IPS-18a (cell line): ENCODE measurements around the gene ZDHHC11.

Experiments
- H3K27ac ChIP-seq: one replicate; pipeline ENCODE4 v1.5.1; 2013; ENCODE audit warnings: low read length
- H3K27me3 ChIP-seq: one replicate; pipeline ENCODE4 v1.6.1; 2013; ENCODE audit warnings: mild to moderate bottlenecking, low read length; ENCODE audit not compliant: control insufficient read depth, insufficient read depth
- H3K36me3 ChIP-seq: one replicate; pipeline ENCODE4 v1.6.1; 2013; ENCODE audit warnings: low read depth, low read length; ENCODE audit not compliant: control insufficient read depth
- H3K4me1 ChIP-seq: one replicate; pipeline ENCODE4 v1.6.1; 2013; ENCODE audit warnings: low read depth, low read length; ENCODE audit not compliant: control insufficient read depth
- H3K4me3 ChIP-seq: one replicate; pipeline ENCODE4 v1.5.1; 2013; ENCODE audit warnings: low read length
- H3K9ac ChIP-seq: one replicate; pipeline ENCODE4 v1.6.1; 2013; ENCODE audit warnings: mild to moderate bottlenecking, low read length, moderate library complexity
- H3K9me3 ChIP-seq: one replicate; pipeline ENCODE4 v1.6.1; 2013; ENCODE audit warnings: low read depth, low read length; ENCODE audit not compliant: control insufficient read depth

Gene ZDHHC11

GRCh38 chr5:876398-877365, 25.9 kb upstream of the ZDHHC11 start:
- Histone ChIP-seq H3K4me3 (no peak overlapping the region), H3K9ac (no peak overlapping the region), H3K27ac (no peak overlapping the region), H3K27me3 (no peaks in the 10 kb centered on the region), H3K9me3 (no peaks in the 10 kb centered on the region), H3K36me3 (peaks cover 72% of the 10 kb centered on the region), H3K4me1 (no peaks in the 10 kb centered on the region)

- Histone ChIP-seq H3K9me3 (no peaks in the 10 kb centered on the region), H3K27me3 (no peaks in the 10 kb centered on the region), H3K27ac (no peak overlapping the region), H3K36me3 (peaks cover 72% of the 10 kb centered on the region), H3K4me1 (no peaks in the 10 kb centered on the region), H3K4me3 (no peak overlapping the region), H3K9ac (no peak overlapping the region)
These were observed 25.1 kb upstream of the ZDHHC11 start for GRCh38 chr5:875931-876330.

GRCh38 chr5:873328-873727, 22.5 kb upstream of the ZDHHC11 start:
- Histone ChIP-seq H3K4me3 (no peak overlapping the region), H3K9me3 (no peaks in the 10 kb centered on the region), H3K4me1 (no peaks in the 10 kb centered on the region), H3K27ac (no peak overlapping the region), H3K36me3 (peaks cover 95% of the 10 kb centered on the region), H3K27me3 (no peaks in the 10 kb centered on the region), H3K9ac (no peak overlapping the region)

- H3K4me3 ChIP-seq: no peak overlapping the region
- H3K36me3 ChIP-seq: peaks cover 95% of the 10 kb centered on the region
- H3K9me3 ChIP-seq: no peaks in the 10 kb centered on the region
- no peak overlapping the region for H3K27ac ChIP-seq
- no peaks in the 10 kb centered on the region for H3K4me1 ChIP-seq
- H3K9ac ChIP-seq: no peak overlapping the region
- H3K27me3 ChIP-seq: no peaks in the 10 kb centered on the region
These were observed 21.5 kb upstream of the ZDHHC11 start for GRCh38 chr5:872301-872700.

- H3K27ac ChIP-seq: no peak overlapping the region
These were observed 21.0 kb upstream of the ZDHHC11 start for GRCh38 chr5:871596-872298.

GRCh38 chr5:870956-871355, 20.2 kb upstream of the ZDHHC11 start:
- Histone ChIP-seq H3K36me3 (peaks cover 91% of the 10 kb centered on the region), H3K9ac (no peak overlapping the region), H3K4me1 (no peaks in the 10 kb centered on the region), H3K27me3 (no peaks in the 10 kb centered on the region), H3K4me3 (no peak overlapping the region), H3K9me3 (no peaks in the 10 kb centered on the region), H3K27ac (no peak overlapping the region)

More at GRCh38 chr5:871596-872298, 21.0 kb upstream of the ZDHHC11 start:
- Histone ChIP-seq H3K9me3 (no peaks in the 10 kb centered on the region), H3K27me3 (no peaks in the 10 kb centered on the region), H3K4me3 (no peak overlapping the region), H3K9ac (no peak overlapping the region), H3K36me3 (peaks cover 94% of the 10 kb centered on the region), H3K4me1 (no peaks in the 10 kb centered on the region)

- Histone ChIP-seq H3K4me3 (no peak overlapping the region), H3K9me3 (no peaks in the 10 kb centered on the region), H3K36me3 (peaks cover 92% of the 10 kb centered on the region), H3K27ac (no peak overlapping the region), H3K4me1 (no peaks in the 10 kb centered on the region), H3K9ac (no peak overlapping the region), H3K27me3 (no peaks in the 10 kb centered on the region)
These were observed 17.8 kb upstream of the ZDHHC11 start for GRCh38 chr5:868428-869135.

GRCh38 chr5:867300-867870, 16.6 kb upstream of the ZDHHC11 start:
- Histone ChIP-seq H3K4me1 (no peaks in the 10 kb centered on the region), H3K4me3 (no peak overlapping the region), H3K36me3 (peaks cover 93% of the 10 kb centered on the region), H3K9me3 (no peaks in the 10 kb centered on the region), H3K9ac (no peak overlapping the region), H3K27ac (no peak overlapping the region), H3K27me3 (no peaks in the 10 kb centered on the region)

GRCh38 chr5:865771-866170, 15.0 kb upstream of the ZDHHC11 start:
- no peaks in the 10 kb centered on the region for H3K9me3 ChIP-seq
- H3K4me1 ChIP-seq: no peaks in the 10 kb centered on the region
- no peak overlapping the region for H3K27ac ChIP-seq
- H3K4me3 ChIP-seq: no peak overlapping the region
- H3K27me3 ChIP-seq: no peaks in the 10 kb centered on the region
- H3K9ac ChIP-seq: no peak overlapping the region
- H3K36me3 ChIP-seq: peaks cover 77% of the 10 kb centered on the region

- no peaks in the 10 kb centered on the region for H3K4me1 ChIP-seq
- no peak overlapping the region for H3K27ac ChIP-seq
- H3K27me3 ChIP-seq: no peaks in the 10 kb centered on the region
- peaks cover 71% of the 10 kb centered on the region for H3K36me3 ChIP-seq
- no peaks in the 10 kb centered on the region for H3K9me3 ChIP-seq
- no peak overlapping the region for H3K9ac ChIP-seq
- no peak overlapping the region for H3K4me3 ChIP-seq
These were observed 14.4 kb upstream of the ZDHHC11 start for GRCh38 chr5:865168-865521.

GRCh38 chr5:864492-865167, 13.8 kb upstream of the ZDHHC11 start:
- Histone ChIP-seq H3K4me3 (no peak overlapping the region), H3K9ac (no peak overlapping the region), H3K27me3 (no peaks in the 10 kb centered on the region), H3K4me1 (no peaks in the 10 kb centered on the region), H3K9me3 (no peaks in the 10 kb centered on the region), H3K27ac (no peak overlapping the region), H3K36me3 (peaks cover 66% of the 10 kb centered on the region)
